Kidney (tissue), 14 donors: ENCODE data around the gene ZYG11B. TPM values are rescaled to one million over a fixed set of nuclear protein-coding genes. Genes with fewer than 3 reads are reported as not detected.
"Not testable (repeated sequence)": the region's sequence is repeated elsewhere in the genome, so short reads cannot be mapped to it uniquely, and the experiment has no call there.

Source experiments
- DNase-seq, 5 donors: peaks; one replicate each; pipeline ENCODE4 v3.0.0-alpha.2; 2013 to 2020
- FAIRE-seq: peaks from 2 replicates; lab custom pipeline; 2012; peaks lifted over from hg19 to GRCh38; lab: Jason Lieb, UNC
- H3K27ac ChIP-seq, 2 donors: one replicate each; pipeline ENCODE4 v1.7.0; 2013; ENCODE audit warnings: low read depth in 2 of 2, low read length in 2 of 2, inconsistent platforms in 1 of 2
- H3K27me3 ChIP-seq: one replicate; pipeline ENCODE4 v1.7.1; 2013; ENCODE audit warnings: low read length, inconsistent platforms; ENCODE audit not compliant: control insufficient read depth, insufficient read depth
- H3K36me3 ChIP-seq, 3 donors: one replicate each; pipeline versions ENCODE4 v1.7.0 to v1.7.1; 2013; ENCODE audit warnings: low read length in 3 of 3, control low read depth in 1 of 3, inconsistent platforms in 1 of 3; ENCODE audit not compliant: insufficient read depth in 3 of 3, control insufficient read depth in 2 of 3
- H3K4me1 ChIP-seq, 3 donors: one replicate each; pipeline versions ENCODE4 v1.7.0 to v1.7.1; 2013; ENCODE audit warnings: low read length in 3 of 3, inconsistent platforms in 1 of 3, low read depth in 1 of 3; ENCODE audit not compliant: control insufficient read depth in 2 of 3, insufficient read depth in 2 of 3
- H3K4me3 ChIP-seq, 3 donors: one replicate each; pipeline versions ENCODE4 v1.7.0 to v1.8.1; 2013; ENCODE audit warnings: low read length in 3 of 3, control low read depth in 1 of 3, inconsistent platforms in 1 of 3
- H3K9ac ChIP-seq, 3 donors: one replicate each; pipeline versions ENCODE4 v1.7.0 to v1.7.1; 2013; ENCODE audit warnings: low read length in 3 of 3, control low read depth in 1 of 3, inconsistent platforms in 1 of 3
- H3K9me3 ChIP-seq, 3 donors: one replicate each; pipeline versions ENCODE4 v1.7.0 to v1.7.1; 2013; ENCODE audit warnings: low read length in 3 of 3, control low read depth in 1 of 3, inconsistent platforms in 1 of 3; ENCODE audit not compliant: control insufficient read depth in 2 of 3, insufficient read depth in 1 of 3
- intact Hi-C: fragments of 100-400 bp; cut with DNase I; formaldehyde crosslinking; loops from one replicate; pipeline ENCODE4 v1.11.1; 2022
- polyA plus RNA-seq: library from polyadenylated mRNA; stranded (reverse); fragments of 350-450 nt; fragmentation: Illumina TruSeq; extraction: RNeasy Lipid Tissue Mini Kit (QIAGEN cat#74804); gene quantifications from one replicate; pipeline ENCODE4 v1.2.3, GENCODE V29; 2014; ENCODE audit warnings: low read depth, low replicate concordance; ENCODE audit not compliant: insufficient read depth
- total RNA-seq: library from RNA; stranded (reverse); fragmentation: NEBNext Ultra II Directional; extraction: Animal tissue kit (Norgen Biotek cat#: 25700); gene quantifications from one replicate; pipeline ENCODE4 v1.2.1, GENCODE V29; 2021
- TF ChIP-seq, protein P1 (sequence below): IDR thresholded peaks from 3 replicates; pipeline ENCODE4 v1.5.1; 2012; ENCODE audit warnings: mild to moderate bottlenecking, moderate library complexity, borderline replicate concordance; ENCODE audit not compliant: insufficient read depth; ENCODE audit errors: extremely low read depth
- donor health status: control.
- donor health status: control.
- donor health status: control.
- donor health status: control.
- donor health status: control.
- donor health status: DM: yes; HTN: yes; CAD: no.
- donor health status: Normal renal cell carcinoma (clear cell type).

The ZYG11B gene
- total and polyA plus RNA-seq, 2 donors from 2014 or later, result 7.8 to 28.2 TPM

- FAIRE-seq, result no peak
Observed at GRCh38 chr1:52842643-52843310, 116.5 kb downstream of the ZYG11B start, which contains the start of gene ZYG11A. Gene ZYG11A (plus strand): TSS chr1:52842760. CDS start chr1:52842884, 124 bp downstream.

GRCh38 chr1:52845119-52845518 lies 118.9 kb downstream of the ZYG11B start:
- FAIRE-seq, H3K36me3 ChIP-seq, H3K4me3 ChIP-seq, DNase-seq, H3K27ac ChIP-seq, intact Hi-C loops, H3K9me3 ChIP-seq, H3K9ac ChIP-seq, H3K4me1 ChIP-seq, H3K27me3 ChIP-seq: not testable (repeated sequence)

More at GRCh38 chr1:52842643-52843310, 116.5 kb downstream of the ZYG11B start, which contains the start of gene ZYG11A:
- Histone ChIP-seq H3K36me3 (no peaks in the 10 kb centered on the region), H3K9me3 (no peaks in the 10 kb centered on the region), H3K9ac (peak within 1 kb of the TSS in 1 of 3 donors; percentile 51), H3K27me3 (peaks cover 4% of the 10 kb centered on the region), H3K4me1 (no peaks in the 10 kb centered on the region), H3K4me3 (peak within 1 kb of the TSS in 2 of 3 donors; percentile 42 to 70), H3K27ac (peak within 1 kb of the TSS in 1 of 2 donors; percentile 78)
- intact Hi-C loops, result no loop called here
- peak; percentile 74 to 87 (median 77) for DNase-seq
- TF ChIP-seq, protein P1, sequence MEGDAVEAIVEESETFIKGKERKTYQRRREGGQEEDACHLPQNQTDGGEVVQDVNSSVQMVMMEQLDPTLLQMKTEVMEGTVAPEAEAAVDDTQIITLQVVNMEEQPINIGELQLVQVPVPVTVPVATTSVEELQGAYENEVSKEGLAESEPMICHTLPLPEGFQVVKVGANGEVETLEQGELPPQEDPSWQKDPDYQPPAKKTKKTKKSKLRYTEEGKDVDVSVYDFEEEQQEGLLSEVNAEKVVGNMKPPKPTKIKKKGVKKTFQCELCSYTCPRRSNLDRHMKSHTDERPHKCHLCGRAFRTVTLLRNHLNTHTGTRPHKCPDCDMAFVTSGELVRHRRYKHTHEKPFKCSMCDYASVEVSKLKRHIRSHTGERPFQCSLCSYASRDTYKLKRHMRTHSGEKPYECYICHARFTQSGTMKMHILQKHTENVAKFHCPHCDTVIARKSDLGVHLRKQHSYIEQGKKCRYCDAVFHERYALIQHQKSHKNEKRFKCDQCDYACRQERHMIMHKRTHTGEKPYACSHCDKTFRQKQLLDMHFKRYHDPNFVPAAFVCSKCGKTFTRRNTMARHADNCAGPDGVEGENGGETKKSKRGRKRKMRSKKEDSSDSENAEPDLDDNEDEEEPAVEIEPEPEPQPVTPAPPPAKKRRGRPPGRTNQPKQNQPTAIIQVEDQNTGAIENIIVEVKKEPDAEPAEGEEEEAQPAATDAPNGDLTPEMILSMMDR, result peak; percentile 35

DNA sequence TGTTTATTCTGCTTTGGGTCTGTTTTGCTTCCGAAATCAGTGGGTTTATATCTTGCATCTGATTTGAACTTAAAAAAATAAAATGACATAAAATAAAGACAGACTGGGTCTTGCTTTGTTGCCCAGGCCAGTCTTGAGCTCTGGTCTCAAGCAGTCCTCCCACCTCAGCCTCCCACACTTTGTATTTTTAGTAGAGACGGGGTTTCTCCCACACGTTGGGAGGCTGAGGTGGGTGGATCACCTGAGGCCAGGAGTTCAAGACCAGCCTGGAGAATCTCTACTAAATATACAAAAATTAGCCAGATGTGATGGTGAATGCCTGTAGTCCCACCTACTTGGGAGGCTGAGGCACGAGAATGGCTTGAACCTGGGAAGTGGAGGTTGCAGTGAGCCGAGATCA lies 122.2 kb downstream of the ZYG11B start:
- intact Hi-C loops, result no loop called here
- FAIRE-seq (no peak), DNase-seq (no peak)
- H3K9me3 ChIP-seq, result no peaks in the 10 kb centered on the region
- no peaks in the 10 kb centered on the region for H3K4me1 ChIP-seq
- no peak overlapping the region for H3K27ac ChIP-seq
- H3K9ac ChIP-seq, result no peak overlapping the region
- no peaks in the 10 kb centered on the region for H3K36me3 ChIP-seq
- H3K4me3 ChIP-seq, result no peak overlapping the region
- H3K27me3 ChIP-seq, result peaks cover 4% of the 10 kb centered on the region
- TF ChIP-seq, protein P1, result no peak

DNA sequence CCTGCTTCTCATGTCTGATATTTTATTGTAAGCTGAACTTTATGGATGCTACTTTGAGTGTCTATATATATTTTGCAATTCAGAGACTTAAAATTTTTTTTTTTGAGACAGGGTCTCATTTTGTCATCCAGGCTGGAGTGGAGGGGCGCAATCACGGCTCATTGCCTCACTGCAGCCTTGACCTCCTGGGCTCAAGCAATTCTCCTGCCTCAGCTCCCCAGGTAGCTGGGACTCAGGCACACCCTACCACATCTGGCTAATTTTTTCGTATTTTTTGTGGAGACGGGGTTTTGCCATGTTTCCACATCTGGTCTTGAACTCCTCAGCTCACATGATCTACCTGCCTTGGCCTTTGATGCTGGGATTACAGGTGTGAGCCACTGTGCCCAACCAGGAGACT lies 124.7 kb downstream of the ZYG11B start:
- no peak overlapping the region for H3K9ac ChIP-seq
- intact Hi-C loops, result no loop called here
- H3K4me3 ChIP-seq, result no peak overlapping the region
- H3K36me3 ChIP-seq, result no peaks in the 10 kb centered on the region
- no peaks in the 10 kb centered on the region for H3K4me1 ChIP-seq
- H3K27me3 ChIP-seq, result no peaks in the 10 kb centered on the region
- TF ChIP-seq, protein P1, result no peak
- FAIRE-seq, result no peak
- no peak for DNase-seq
- no peak overlapping the region for H3K27ac ChIP-seq
- H3K9me3 ChIP-seq, result no peaks in the 10 kb centered on the region
